Immature natural killer cell (primary cell): ENCODE measurements around the gene RBKS. TPM values are rescaled to one million over a fixed set of nuclear protein-coding genes. Genes with fewer than 3 reads are reported as not detected.

Experiments used
- DNase-seq, 3 donors: peaks; one replicate each; pipeline ENCODE4 v3.0.0; 2022; ENCODE audit warnings: mixed read lengths in 1 of 3
- H3K27ac Mint-ChIP-seq, 6 donors: one replicate each; pipeline ENCODE4 v1.8.0; 2020; ENCODE audit warnings: mixed read lengths in 6 of 6, mild to moderate bottlenecking in 5 of 6, inconsistent platforms in 4 of 6, moderate library complexity in 3 of 6
- H3K27me3 Mint-ChIP-seq, 3 donors: one replicate each; pipeline ENCODE4 v1.8.0; 2020 to 2021; ENCODE audit warnings: low read depth in 3 of 3, mild to moderate bottlenecking in 3 of 3, mixed read lengths in 3 of 3, moderate library complexity in 3 of 3, inconsistent platforms in 1 of 3
- H3K36me3 Mint-ChIP-seq, 3 donors: one replicate each; pipeline ENCODE4 v1.8.0; 2020; ENCODE audit warnings: mixed read lengths in 3 of 3, inconsistent platforms in 2 of 3, mild to moderate bottlenecking in 2 of 3
- H3K4me1 Mint-ChIP-seq, 2 donors: one replicate each; pipeline ENCODE4 v1.8.0; 2020; ENCODE audit warnings: inconsistent platforms in 2 of 2, mild to moderate bottlenecking in 2 of 2, mixed read lengths in 2 of 2, moderate library complexity in 1 of 2
- H3K4me3 Mint-ChIP-seq, 5 donors: one replicate each; pipeline ENCODE4 v1.8.0; 2020; ENCODE audit warnings: mild to moderate bottlenecking in 5 of 5, mixed read lengths in 5 of 5, inconsistent platforms in 3 of 5, moderate library complexity in 3 of 5
- H3K9me3 Mint-ChIP-seq, 6 donors: one replicate each; pipeline ENCODE4 v1.8.0; 2020; ENCODE audit warnings: mild to moderate bottlenecking in 6 of 6, mixed read lengths in 6 of 6, inconsistent platforms in 4 of 6, moderate library complexity in 3 of 6
- polyA plus RNA-seq, 3 donors: library from polyadenylated mRNA; unstranded; fragments of 300-500 nt; fragmentation: Illumina TruSeq; gene quantifications; one replicate each; pipeline ENCODE4 v1.2.3, GENCODE V29; 2021

Gene RBKS
- polyA plus RNA-seq, 3 donors from 2014 or later, result 1.3 to 3.4 (median 2.9) TPM

GRCh38 chr2:27807476-27807875 lies 82.7 kb downstream of the RBKS start:
- Mint-ChIP-seq H3K4me1 (peaks cover 0 to 2% of the 10 kb centered on the region in 2 donors), H3K27ac (no peak overlapping the region), H3K36me3 (peaks cover 0 to 3% (median 0%) of the 10 kb centered on the region in 3 donors), H3K27me3 (peaks cover 0 to 2% (median 2%) of the 10 kb centered on the region in 3 donors), H3K4me3 (no peak overlapping the region), H3K9me3 (no peaks in the 10 kb centered on the region)
- no peak for DNase-seq

GRCh38 chr2:27806311-27807059 lies 83.7 kb downstream of the RBKS start:
- H3K4me1 Mint-ChIP-seq, result no peaks in the 10 kb centered on the region
- H3K27ac Mint-ChIP-seq, result no peak overlapping the region
- no peak overlapping the region for H3K4me3 Mint-ChIP-seq
- peaks cover 0 to 3% (median 0%) of the 10 kb centered on the region in 3 donors for H3K36me3 Mint-ChIP-seq
- no peak for DNase-seq
- peaks cover 0 to 3% (median 2%) of the 10 kb centered on the region in 3 donors for H3K27me3 Mint-ChIP-seq
- no peaks in the 10 kb centered on the region for H3K9me3 Mint-ChIP-seq

DNA sequence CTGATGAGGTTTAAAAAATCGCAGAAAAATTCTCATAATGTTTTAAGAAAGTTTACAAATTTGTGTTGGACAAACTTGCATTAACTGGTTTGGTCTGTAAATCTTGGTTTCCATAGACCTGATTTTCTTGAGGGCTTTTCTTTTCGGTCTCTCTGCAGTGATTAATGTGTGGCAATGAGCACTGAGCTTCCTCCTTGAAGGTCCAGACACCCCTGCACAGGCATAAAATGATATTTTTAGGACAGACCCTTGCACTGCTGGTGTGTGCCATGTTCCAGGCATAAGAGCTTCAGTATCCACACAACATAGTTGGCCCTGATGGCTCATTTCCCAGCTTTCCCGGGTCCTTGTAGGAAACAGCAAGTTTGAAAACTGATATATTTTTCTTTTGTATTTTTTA lies 85.0 kb downstream of the RBKS start:
- no peaks in the 10 kb centered on the region for H3K4me1 Mint-ChIP-seq
- no peak overlapping the region for H3K4me3 Mint-ChIP-seq
- H3K27me3 Mint-ChIP-seq, result peaks cover 0 to 3% (median 0%) of the 10 kb centered on the region in 3 donors
- H3K36me3 Mint-ChIP-seq, result peaks cover 0 to 3% (median 0%) of the 10 kb centered on the region in 3 donors
- H3K27ac Mint-ChIP-seq, result peak overlapping the region in 1 of 6 donors; percentile 9
- H3K9me3 Mint-ChIP-seq, result no peaks in the 10 kb centered on the region
- no peak for DNase-seq

DNA sequence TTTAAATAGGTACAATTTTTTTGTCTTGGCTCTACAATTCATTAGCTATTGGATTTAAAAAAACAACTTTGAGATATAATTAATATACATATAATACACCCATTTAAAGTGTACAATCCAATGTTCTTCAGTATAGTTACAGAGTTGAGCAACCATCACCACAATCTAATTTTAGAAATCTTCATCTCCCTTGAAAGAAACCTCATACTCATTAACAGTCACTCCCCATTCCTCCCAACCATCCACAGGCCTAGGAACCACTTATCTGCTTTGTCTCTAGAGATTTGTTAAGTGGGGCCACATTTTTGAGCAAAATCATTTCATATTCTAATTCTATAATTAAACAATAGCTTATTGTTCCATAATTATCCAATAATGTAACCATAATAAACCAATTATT lies 86.0 kb downstream of the RBKS start:
- no peaks in the 10 kb centered on the region for H3K9me3 Mint-ChIP-seq
- H3K27ac Mint-ChIP-seq, result no peak overlapping the region
- DNase-seq, result no peak
- H3K36me3 Mint-ChIP-seq, result peaks cover 0 to 3% (median 0%) of the 10 kb centered on the region in 3 donors
- no peaks in the 10 kb centered on the region for H3K4me1 Mint-ChIP-seq
- peaks cover 0 to 3% (median 0%) of the 10 kb centered on the region in 3 donors for H3K27me3 Mint-ChIP-seq
- H3K4me3 Mint-ChIP-seq, result no peak overlapping the region

- H3K9me3 Mint-ChIP-seq, result no peaks in the 10 kb centered on the region
Measured at GRCh38 chr2:27803046-27803445, 87.1 kb downstream of the RBKS start.

GRCh38 chr2:27802547-27802946 lies 87.6 kb downstream of the RBKS start:
- Mint-ChIP-seq H3K27ac (no peak overlapping the region), H3K9me3 (no peaks in the 10 kb centered on the region), H3K36me3 (peaks cover 0 to 10% (median 3%) of the 10 kb centered on the region in 3 donors), H3K4me1 (no peaks in the 10 kb centered on the region), H3K4me3 (no peak overlapping the region), H3K27me3 (peaks cover 0 to 3% (median 0%) of the 10 kb centered on the region in 3 donors)
- DNase-seq, result no peak

More at GRCh38 chr2:27803046-27803445, 87.1 kb downstream of the RBKS start:
- no peak overlapping the region for H3K4me3 Mint-ChIP-seq
- no peak for DNase-seq
- H3K27me3 Mint-ChIP-seq, result peaks cover 0 to 3% (median 0%) of the 10 kb centered on the region in 3 donors
- H3K36me3 Mint-ChIP-seq, result peaks cover 0 to 8% (median 3%) of the 10 kb centered on the region in 3 donors
- H3K27ac Mint-ChIP-seq, result no peak overlapping the region
- H3K4me1 Mint-ChIP-seq, result no peaks in the 10 kb centered on the region

GRCh38 chr2:27800856-27801255 lies 89.3 kb downstream of the RBKS start:
- no peak overlapping the region for H3K4me3 Mint-ChIP-seq
- no peaks in the 10 kb centered on the region for H3K9me3 Mint-ChIP-seq
- DNase-seq, result no peak
- H3K27me3 Mint-ChIP-seq, result peaks cover 0 to 3% (median 0%) of the 10 kb centered on the region in 3 donors
- peaks cover 0 to 11% (median 3%) of the 10 kb centered on the region in 3 donors for H3K36me3 Mint-ChIP-seq
- H3K27ac Mint-ChIP-seq, result no peak overlapping the region
- H3K4me1 Mint-ChIP-seq, result no peaks in the 10 kb centered on the region

GRCh38 chr2:27799646-27800010 lies 90.6 kb downstream of the RBKS start:
- DNase-seq, result no peak
- Mint-ChIP-seq H3K4me1 (no peaks in the 10 kb centered on the region), H3K36me3 (peaks cover 0 to 11% (median 0%) of the 10 kb centered on the region in 3 donors), H3K27ac (no peak overlapping the region), H3K9me3 (no peaks in the 10 kb centered on the region), H3K4me3 (no peak overlapping the region), H3K27me3 (peaks cover 0 to 1% (median 0%) of the 10 kb centered on the region in 3 donors)

DNA sequence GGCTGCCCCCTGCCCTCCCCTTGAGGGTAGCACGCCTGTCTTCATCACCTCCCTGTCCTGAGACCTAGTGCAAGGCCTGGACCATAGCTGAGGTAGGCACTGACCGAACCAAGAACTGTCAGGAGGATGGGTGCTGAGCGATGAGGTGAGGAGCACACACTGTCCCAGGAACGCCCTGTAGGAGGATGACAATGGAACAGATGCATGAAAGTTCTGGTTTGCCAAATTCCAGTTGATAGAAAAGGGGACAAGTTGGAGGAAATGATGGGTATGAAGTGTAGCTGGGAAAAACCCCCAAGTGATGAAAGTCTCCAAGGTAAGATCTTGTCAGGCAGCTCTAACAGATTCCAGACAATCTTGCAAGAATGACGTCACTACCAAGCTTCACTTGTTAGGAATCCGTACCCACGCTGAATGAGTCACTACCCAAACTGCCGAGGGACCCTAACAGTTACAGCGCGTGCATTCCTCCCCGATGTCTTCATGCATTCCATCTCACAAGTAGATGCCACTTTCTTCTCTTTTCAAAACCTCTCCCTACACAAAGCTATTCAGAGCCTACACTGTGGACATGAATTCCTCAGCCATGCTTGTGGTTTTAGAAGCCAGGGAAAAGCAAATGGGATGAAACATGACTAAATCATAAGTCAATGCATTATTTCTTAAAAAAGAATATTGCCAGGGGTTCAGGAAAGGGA lies 91.1 kb downstream of the RBKS start:
- Mint-ChIP-seq H3K4me3 (no peak overlapping the region), H3K4me1 (no peaks in the 10 kb centered on the region), H3K27me3 (peaks cover 0 to 1% (median 0%) of the 10 kb centered on the region in 3 donors), H3K9me3 (no peaks in the 10 kb centered on the region), H3K36me3 (peaks cover 0 to 11% (median 0%) of the 10 kb centered on the region in 3 donors), H3K27ac (no peak overlapping the region)
- DNase-seq, result no peak

GRCh38 chr2:27798486-27798885 lies 91.7 kb downstream of the RBKS start:
- Mint-ChIP-seq H3K4me1 (no peaks in the 10 kb centered on the region), H3K9me3 (no peaks in the 10 kb centered on the region), H3K4me3 (no peak overlapping the region), H3K27me3 (peaks cover 0 to 1% (median 0%) of the 10 kb centered on the region in 3 donors), H3K27ac (no peak overlapping the region), H3K36me3 (peaks cover 0 to 11% (median 4%) of the 10 kb centered on the region in 3 donors)
- no peak for DNase-seq

DNA sequence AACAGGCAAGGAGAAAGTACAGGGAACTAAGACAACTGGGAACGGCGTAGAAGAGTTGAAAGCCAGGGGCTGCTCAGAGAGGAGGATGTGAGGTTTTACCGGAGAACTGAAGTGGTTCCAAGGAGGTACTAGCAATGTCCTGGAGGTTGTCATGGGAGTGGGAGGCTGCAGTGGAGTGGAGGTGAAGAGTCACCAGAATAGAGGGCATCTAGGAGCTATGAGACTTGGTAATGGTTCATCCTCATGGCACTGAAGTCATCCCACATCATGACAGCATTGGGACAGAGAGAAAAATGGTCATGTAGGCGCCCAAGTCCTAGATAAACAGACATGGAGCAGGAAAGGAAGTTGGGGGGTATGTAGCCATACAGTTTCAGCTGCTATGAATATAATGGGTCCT lies 92.3 kb downstream of the RBKS start:
- DNase-seq, result no peak
- peaks cover 0 to 1% (median 0%) of the 10 kb centered on the region in 3 donors for H3K27me3 Mint-ChIP-seq
- no peak overlapping the region for H3K27ac Mint-ChIP-seq
- H3K4me1 Mint-ChIP-seq, result no peaks in the 10 kb centered on the region
- H3K36me3 Mint-ChIP-seq, result peaks cover 0 to 11% (median 4%) of the 10 kb centered on the region in 3 donors
- H3K9me3 Mint-ChIP-seq, result no peaks in the 10 kb centered on the region
- no peak overlapping the region for H3K4me3 Mint-ChIP-seq

- Mint-ChIP-seq H3K9me3 (no peaks in the 10 kb centered on the region), H3K4me1 (no peaks in the 10 kb centered on the region), H3K27me3 (peaks cover 0 to 1% (median 0%) of the 10 kb centered on the region in 3 donors), H3K36me3 (peaks cover 0 to 11% (median 4%) of the 10 kb centered on the region in 3 donors), H3K4me3 (no peak overlapping the region), H3K27ac (no peak overlapping the region)
- DNase-seq, result no peak
Measured at GRCh38 chr2:27796791-27797765, 93.1 kb downstream of the RBKS start.

DNA sequence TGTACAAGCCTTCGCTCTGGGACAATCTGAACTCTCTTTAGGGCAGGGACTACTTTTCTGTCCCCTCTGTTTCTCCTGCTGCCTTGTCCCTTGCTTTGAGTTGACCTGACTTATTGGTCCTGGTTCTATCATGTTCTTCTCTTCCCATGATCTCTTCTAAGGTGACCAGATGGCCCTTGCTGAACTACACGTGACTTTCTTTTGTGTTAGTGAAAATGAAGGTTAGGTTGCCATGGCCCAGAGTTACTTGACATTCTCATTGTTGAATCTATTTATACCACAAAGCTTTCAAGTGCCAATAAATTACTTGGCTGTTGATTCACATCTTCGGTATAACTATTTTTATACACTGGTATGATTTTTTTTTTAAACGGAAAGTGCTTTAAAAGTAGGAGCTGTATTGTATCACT lies 94.3 kb downstream of the RBKS start:
- Mint-ChIP-seq H3K36me3 (peaks cover 0 to 11% (median 4%) of the 10 kb centered on the region in 3 donors), H3K27ac (no peak overlapping the region), H3K4me1 (no peaks in the 10 kb centered on the region), H3K27me3 (no peaks in the 10 kb centered on the region), H3K4me3 (no peak overlapping the region), H3K9me3 (no peaks in the 10 kb centered on the region)
- DNase-seq, result no peak
